GM18861 (cell line): ENCODE measurements around the gene GSTT4.
"Not testable (repeated sequence)": the region's sequence is repeated elsewhere in the genome, so short reads cannot be mapped to it uniquely, and the experiment has no call there.

Experiments
- ATAC-seq: cut with Tn5 transposase; IDR thresholded peaks from one replicate; pipeline ENCODE4 v1.9.1; 2021; ENCODE audit not compliant: unreplicated experiment

The GSTT4 gene

DNA sequence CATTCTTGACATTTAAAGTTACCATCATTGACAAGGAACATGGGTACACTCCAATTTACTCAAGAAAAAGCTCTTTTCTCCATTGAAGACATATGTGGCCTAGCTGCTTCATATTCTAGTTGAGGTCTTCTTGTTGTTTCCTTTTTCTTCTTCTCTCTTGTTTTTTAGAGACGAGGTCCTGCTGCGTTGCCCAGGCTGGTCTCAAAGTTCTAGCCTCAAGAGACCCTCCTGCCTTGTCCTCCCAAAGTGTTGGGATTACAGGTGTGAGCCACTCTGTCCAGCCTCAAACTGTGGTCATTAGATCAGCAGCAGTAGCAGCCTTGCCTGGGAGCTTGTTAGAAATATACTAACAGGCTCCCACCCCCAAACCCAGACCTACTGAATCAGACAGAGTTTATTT, 12.2 kb downstream of the GSTT4 start:
- not testable (repeated sequence) for ATAC-seq

DNA sequence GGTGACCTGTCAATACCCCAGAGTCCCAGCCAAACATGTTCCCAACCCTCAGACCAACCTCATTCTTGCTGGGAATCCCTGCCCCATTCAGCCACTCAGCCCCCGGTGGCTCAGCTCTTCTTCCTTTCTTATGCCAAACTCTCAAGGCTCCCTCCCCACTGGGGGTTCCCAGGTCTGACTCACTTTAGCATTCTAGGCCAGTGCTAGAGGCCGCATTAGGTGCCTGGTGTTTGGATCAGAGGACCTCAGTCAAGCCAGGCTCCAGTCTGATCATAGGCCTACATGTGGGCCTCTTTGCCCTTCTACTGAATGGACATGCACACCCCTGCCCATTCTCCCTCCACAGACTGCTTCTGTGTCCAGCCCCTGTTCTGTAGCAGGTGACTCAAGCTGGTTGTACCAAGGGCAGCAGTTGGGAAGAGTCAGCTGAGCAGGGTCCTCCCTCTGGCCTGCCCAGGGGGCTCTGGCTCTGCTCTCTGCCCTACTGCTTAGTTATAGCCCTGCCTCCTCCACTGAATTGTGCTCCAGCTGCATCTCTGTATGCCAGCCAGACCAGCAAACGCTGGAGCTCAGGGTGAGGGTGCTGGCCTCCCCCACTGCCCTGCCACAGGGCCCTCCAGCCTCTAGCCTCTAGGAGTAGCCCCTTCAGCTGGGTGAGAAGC, 15.5 kb downstream of the GSTT4 start:
- ATAC-seq = not testable (repeated sequence)

GRCh38 chr22:23986538-23987178, 18.6 kb downstream of the GSTT4 start:
- ATAC-seq = not testable (repeated sequence)

DNA sequence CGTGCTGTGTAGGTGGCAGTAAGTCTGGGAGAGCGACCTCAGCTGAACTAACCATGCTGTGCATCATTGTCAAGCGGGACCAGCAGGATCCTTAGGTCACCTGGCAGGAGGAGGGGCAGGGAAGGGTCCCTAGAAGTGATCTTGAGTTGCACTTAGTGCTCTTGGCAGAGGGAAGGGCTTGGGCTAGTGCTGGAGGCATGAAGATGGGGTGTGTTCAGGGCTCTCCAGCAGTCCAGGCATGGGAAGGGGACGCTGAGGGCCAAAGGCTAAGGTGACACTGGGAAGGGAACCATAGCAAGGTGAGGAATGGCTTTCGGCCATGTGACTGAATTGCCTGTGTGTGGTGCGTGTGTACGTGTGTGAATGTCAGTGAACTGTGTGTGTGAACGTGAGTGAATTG, 19.2 kb downstream of the GSTT4 start:
- ATAC-seq = not testable (repeated sequence)

DNA sequence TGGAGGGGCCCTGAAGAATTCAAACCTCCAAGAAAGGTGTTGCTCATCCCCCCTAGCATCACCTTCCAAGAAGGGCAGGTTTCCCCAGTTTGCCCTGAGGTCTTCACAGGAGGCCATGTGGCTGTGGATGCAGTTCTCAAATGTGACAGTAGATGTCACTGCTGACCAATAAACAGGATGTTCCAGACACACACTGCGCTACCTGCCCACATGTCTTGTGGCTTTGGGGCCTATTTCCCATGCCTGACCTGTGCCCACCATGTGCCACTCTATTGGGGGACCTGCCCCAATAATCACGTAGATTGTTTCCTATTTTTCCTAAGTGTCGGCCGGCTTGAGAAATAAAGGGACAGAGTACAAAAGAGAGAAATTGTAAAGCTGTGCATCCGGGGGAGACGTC, 20.8 kb downstream of the GSTT4 start:
- ATAC-seq = no peak

GRCh38 chr22:23980567-23980966, 24.7 kb downstream of the GSTT4 start:
- ATAC-seq = not testable (repeated sequence)

GRCh38 chr22:23979557-23980240, 25.6 kb downstream of the GSTT4 start, which contains the start of gene GSTT2:
GSTT2 (plus strand) TSS chr22:23980134.
- not testable (repeated sequence) for ATAC-seq

DNA sequence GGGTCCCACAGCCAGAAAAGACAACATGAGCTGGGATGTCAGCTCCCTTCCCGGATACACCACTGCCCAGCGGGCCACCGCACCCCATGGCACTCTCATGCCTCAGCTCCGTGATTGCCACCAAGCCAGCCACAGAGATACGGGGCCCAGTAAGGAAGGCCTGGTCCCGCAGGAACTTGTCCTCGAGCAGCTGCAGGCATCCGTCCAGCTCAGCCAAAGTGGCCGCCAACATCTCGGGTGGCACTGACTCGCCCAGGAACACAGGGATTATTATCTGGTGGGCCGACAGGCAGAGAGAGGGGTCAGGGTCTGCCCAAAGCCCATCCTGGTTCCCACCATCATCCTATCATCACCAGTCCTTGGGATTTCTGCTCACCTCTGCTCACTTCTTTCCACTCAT, 27.9 kb downstream of the GSTT4 start:
- not testable (repeated sequence) for ATAC-seq

- ATAC-seq = peak; percentile 20
Measured at GRCh38 chr22:23974836-23975352, 30.4 kb downstream of the GSTT4 start.

GRCh38 chr22:23974345-23974744, 30.9 kb downstream of the GSTT4 start, which contains the start of gene DDT:
DDT (minus strand) TSS chr22:23974441; CDS start chr22:23974414, 27 bp downstream.
- ATAC-seq = peak; percentile 80

- ATAC-seq = not testable (repeated sequence)
Measured at GRCh38 chr22:23971927-23972326, 33.3 kb downstream of the GSTT4 start.

GRCh38 chr22:23970816-23971486, 34.3 kb downstream of the GSTT4 start:
- ATAC-seq = no peak

- ATAC-seq = no peak
Measured at GRCh38 chr22:23970201-23970641, 35.0 kb downstream of the GSTT4 start.

DNA sequence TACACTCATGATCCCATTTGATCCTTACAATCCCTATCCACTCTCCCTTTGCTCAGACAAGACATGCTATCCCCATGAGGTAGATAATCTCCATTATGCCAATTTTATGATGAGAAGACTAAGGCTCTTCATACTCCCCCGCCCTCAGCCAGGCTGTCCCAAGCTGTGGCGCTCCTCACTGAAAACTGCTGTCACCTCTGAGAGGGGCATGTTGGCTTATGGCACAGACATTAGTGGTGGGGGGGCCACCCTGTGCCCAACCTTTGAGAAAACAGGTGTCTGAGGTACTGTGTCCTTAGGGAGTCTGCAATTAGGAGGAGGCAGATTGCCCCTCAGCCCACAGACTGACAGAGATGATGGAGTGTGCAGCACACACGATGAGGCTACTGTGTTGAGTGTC, 36.2 kb downstream of the GSTT4 start:
- no peak for ATAC-seq

DNA sequence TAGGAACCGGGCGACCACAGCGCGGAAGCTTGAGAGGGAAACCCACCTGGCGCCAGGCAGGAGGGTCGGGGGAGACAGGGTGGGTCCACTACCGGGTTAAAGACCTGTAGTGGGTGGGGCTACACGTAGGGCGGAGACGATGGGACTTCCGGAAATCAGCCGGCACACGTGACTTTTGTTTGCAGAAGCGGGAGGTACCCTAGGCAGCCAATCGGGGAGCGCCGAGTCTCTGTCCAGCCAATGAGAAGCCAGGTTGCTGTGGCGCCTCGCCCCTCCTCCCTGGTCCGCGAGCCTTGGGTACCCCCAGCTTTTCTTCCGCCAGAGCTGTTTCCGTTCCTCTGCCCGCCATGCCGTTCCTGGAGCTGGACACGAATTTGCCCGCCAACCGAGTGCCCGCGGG, 38.7 kb downstream of the GSTT4 start, which contains the start of gene DDTL:
DDTL (plus strand) TSS at position 321 of the 400 bp plus-strand sequence; CDS start at position 348, 27 bp downstream.
- peak; percentile 87 for ATAC-seq

DNA sequence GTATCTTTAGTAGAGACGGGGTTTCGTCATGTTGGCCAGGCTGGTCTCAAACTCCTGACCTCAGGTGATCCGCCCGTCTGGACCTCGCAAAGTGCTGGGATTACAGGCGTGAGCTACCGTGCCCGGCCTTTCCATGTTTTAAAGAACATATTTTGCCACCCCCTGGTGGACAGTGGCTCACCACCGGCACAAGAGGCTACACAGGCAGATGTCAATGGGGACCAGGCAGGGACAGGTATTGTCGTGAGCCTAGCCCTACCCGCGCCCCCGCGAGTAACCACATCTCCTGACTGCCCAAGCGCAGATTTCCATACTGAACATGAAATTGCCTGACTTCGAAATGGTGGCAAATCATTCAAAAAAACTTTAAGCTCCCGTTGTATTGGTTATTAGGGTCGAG, 39.2 kb downstream of the GSTT4 start:
- not testable (repeated sequence) for ATAC-seq

GRCh38 chr22:23961084-23961771, 44.0 kb downstream of the GSTT4 start, which contains the start of gene GSTT2B:
GSTT2B (minus strand) TSS chr22:23961195; CDS start chr22:23961131, 64 bp downstream.
- ATAC-seq = not testable (repeated sequence)

- ATAC-seq = not testable (repeated sequence)
Measured at GRCh38 chr22:23956301-23956900, 48.9 kb downstream of the GSTT4 start.

GRCh38 chr22:23955886-23956285, 49.4 kb downstream of the GSTT4 start:
- ATAC-seq = not testable (repeated sequence)

DNA sequence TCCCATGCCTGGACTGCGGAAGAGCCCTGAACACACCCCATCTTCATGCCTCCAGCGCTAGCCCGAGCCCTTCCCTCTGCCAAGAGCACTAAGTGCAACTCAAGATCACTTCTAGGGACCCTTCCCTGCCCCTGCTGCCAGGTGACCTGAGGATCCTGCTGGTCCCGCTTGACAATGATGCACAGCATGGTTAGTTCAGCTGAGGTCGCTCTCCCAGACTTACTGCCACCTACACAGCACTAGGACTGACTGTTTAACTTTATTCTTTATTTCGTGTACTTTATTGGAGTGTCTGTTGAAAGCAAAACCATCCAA, 50.3 kb downstream of the GSTT4 start:
- ATAC-seq = not testable (repeated sequence)
